K562 (cell line): Measurements from ENCODE around the gene ATXN7. TPM values are rescaled to one million over a fixed set of nuclear protein-coding genes. Genes with fewer than 3 reads are reported as not detected.

Source experiments
- ATAC-seq: fragments of 200-7000 bp; cut with Tn5 transposase; 3 replicates; pipeline ENCODE4 v1.9.1; 2020; ENCODE audit warnings: moderate library complexity
- BruUV-seq: library from RNA; stranded (reverse); fragments of 400-500 nt; replicated peaks from 2 replicates; lab custom pipeline; 2021; lab: Mats Ljungman, UMichigan
- CTCF ChIA-PET: fragments of 300-600 bp; formaldehyde crosslinking; extraction: SDS; loops from one replicate; lab custom pipeline; 2021; ENCODE audit warnings: low intra/inter-chr PET ratio; lab: Yijun Ruan, JAX
- POLR2A ChIA-PET: fragments of 300-600, 350-650 bp; sonication (Branson Sonifier 250); formaldehyde crosslinking; extraction: SDS; loops from one replicate; lab custom pipeline; 2021; ENCODE audit warnings: antibody characterized with exemption, inconsistent platforms; lab: Yijun Ruan, JAX
- DNase-seq, 4 experiments: peaks; one replicate each; pipeline versions ENCODE4 v3.0.0 to v3.0.0-alpha.2; 2011 to 2018; ENCODE audit warnings: low spot score in 3 of 4, mixed read lengths in 3 of 4; ENCODE audit errors: extremely low read depth in 1 of 4
- FAIRE-seq: peaks from 2 replicates; lab custom pipeline; 2011; peaks lifted over from hg19 to GRCh38; lab: Jason Lieb, UNC
- H2AFZ ChIP-seq: 2 replicates; pipeline ENCODE4 v1.6.0; 2011; ENCODE audit warnings: low read depth, low read length, control low read depth, inconsistent platforms
- H3K27ac ChIP-seq: fragments of 200-600 bp; 3 replicates; pipeline ENCODE4 v1.8.0; 2011; ENCODE audit warnings: low read depth, mild to moderate bottlenecking, control low read depth, inconsistent platforms, low read length, moderate library complexity, mixed read lengths; ENCODE audit errors: extremely low read depth
- H3K27me3 ChIP-seq, 2 experiments: fragments of 300-600 bp in 1 of 2; 2 replicates in 1 of 2; 3 replicates in 1 of 2; pipeline versions ENCODE4 v1.6.0 to v1.8.0; 2011; ENCODE audit warnings: inconsistent platforms in 2 of 2, low read length in 2 of 2, mild to moderate bottlenecking in 1 of 2, mixed read lengths in 1 of 2, moderate library complexity in 1 of 2; ENCODE audit not compliant: control insufficient read depth in 2 of 2, insufficient read depth in 2 of 2
- H3K36me3 ChIP-seq: fragments of 300-600 bp; 3 replicates; pipeline ENCODE4 v1.8.0; 2011; ENCODE audit warnings: mild to moderate bottlenecking, low read length, inconsistent platforms; ENCODE audit not compliant: control insufficient read depth, insufficient read depth
- H3K4me1 ChIP-seq, 2 experiments: fragments of 200-600 bp in 1 of 2; replicated peaks in 1 of 2; 2 replicates in 1 of 2; 3 replicates in 1 of 2; pipeline versions ENCODE4 v1.5.1 to v1.8.0; 2011; ENCODE audit warnings: inconsistent platforms in 2 of 2, low read length in 2 of 2, mild to moderate bottlenecking in 1 of 2, mixed read lengths in 1 of 2, moderate library complexity in 1 of 2; ENCODE audit not compliant: control insufficient read depth in 2 of 2, insufficient read depth in 2 of 2
- H3K4me2 ChIP-seq: 2 replicates; pipeline ENCODE4 v1.6.1; 2011; ENCODE audit warnings: low read length, control low read depth, inconsistent platforms, mixed read lengths; ENCODE audit not compliant: insufficient read depth
- H3K4me3 ChIP-seq: fragments of 200-600 bp; sonication (generic), shearing (Covaris generic); 2 replicates; pipeline ENCODE4 v1.5.1; 2016; ENCODE audit warnings: control low read depth, inconsistent platforms
- H3K79me2 ChIP-seq: fragments of 200-600 bp; 3 replicates; pipeline ENCODE4 v1.8.0; 2011; ENCODE audit warnings: low read length, inconsistent platforms; ENCODE audit not compliant: control insufficient read depth, insufficient read depth
- H3K9ac ChIP-seq, 2 experiments: 2 replicates each; pipeline versions ENCODE4 v1.6.0 to v1.6.1; 2011; ENCODE audit warnings: low read depth in 2 of 2, low read length in 2 of 2, control low read depth in 1 of 2, inconsistent platforms in 1 of 2, mild to moderate bottlenecking in 1 of 2, mixed read lengths in 1 of 2; ENCODE audit not compliant: insufficient read depth in 1 of 2
- H3K9me1 ChIP-seq: one replicate; pipeline ENCODE4 v1.6.0; 2011; ENCODE audit warnings: inconsistent platforms, mild to moderate bottlenecking, low read length, moderate library complexity; ENCODE audit not compliant: control insufficient read depth, insufficient read depth
- H3K9me3 ChIP-seq: replicated peaks from 2 replicates; pipeline ENCODE4 v1.5.1; 2011; ENCODE audit warnings: low read depth, low read length, inconsistent platforms; ENCODE audit not compliant: control insufficient read depth, insufficient read depth
- H4K20me1 ChIP-seq: replicated peaks from 2 replicates; pipeline ENCODE4 v1.6.1; 2011; ENCODE audit warnings: low read length, inconsistent platforms, mixed read lengths; ENCODE audit not compliant: control insufficient read depth, insufficient read depth
- TOE1 ChIP-seq, 2 experiments: fragments of 450-650 bp in 1 of 2; sonication (generic) in 1 of 2; formaldehyde crosslinking in 1 of 2; IDR thresholded peaks; 2 replicates each; pipeline versions ENCODE4 v1.7.1 to v1.8.0; 2016 to 2022; ENCODE audit warnings: borderline replicate concordance in 2 of 2, mild to moderate bottlenecking in 2 of 2, antibody characterized with exemption in 1 of 2, inconsistent platforms in 1 of 2, low read depth in 1 of 2, missing genetic modification reagents in 1 of 2, moderate library complexity in 1 of 2
- ZBTB11 ChIP-seq, 3 experiments: fragments of 200-800 bp in 1 of 3; fragments of 250-450 bp in 1 of 3; fragments of 450-650 bp in 1 of 3; sonication (Bioruptor Pico) in 1 of 3; sonication (Bioruptor generic) in 1 of 3; formaldehyde crosslinking in 1 of 3; IDR thresholded peaks; 2 replicates each; pipeline versions ENCODE4 v1.6.1 to v1.8.0; 2016 to 2022; ENCODE audit warnings: mild to moderate bottlenecking in 2 of 3, missing genetic modification characterization in 2 of 3, missing compliant biosample characterization in 1 of 3, moderate library complexity in 1 of 3
- WGBS: fragments of 100-300 bp; shearing (Covaris generic); methylation state at CpG from one replicate; pipeline ENCODE4 v1.1.6; 2016; ENCODE audit warnings: low coverage, mixed read lengths; ENCODE audit not compliant: insufficient coverage; ENCODE audit errors: missing lambda C conversion rate; 5-methylcytosine and 5-hydroxymethylcytosine counted together
- in situ Hi-C: fragments of 300-500 bp; cut with MboI; formaldehyde crosslinking; loops from 4 replicates; pipeline ENCODE4 v1.15.0; 2018; ENCODE audit warnings: inconsistent platforms, mixed read lengths
- intact Hi-C: fragments of 100-400 bp; cut with micrococcal nuclease; formaldehyde crosslinking; loops from 2 replicates; pipeline ENCODE4 v1.14.2; 2022
- polyA plus RNA-seq, 8 experiments: library from polyadenylated mRNA; depleted of rRNA in 4 of 8; stranded (reverse) in 5 of 8; unstranded in 3 of 8; fragments of >200 nt; fragmentation: Nextera tagmentation in 2 of 8; fragmentation: Illumina TruSeq in 1 of 8; extraction: Ambion mirVana in 2 of 8; extraction: Trizol in 1 of 8; gene quantifications; 2 replicates each; pipeline versions ENCODE4 v1.2.1 to v1.2.3, GENCODE V29; 2011 to 2014; ENCODE audit warnings: inconsistent platforms in 1 of 8, missing spikeins in 1 of 8
- total RNA-seq, 7 experiments: library from RNA; depleted of rRNA in 6 of 7; stranded (reverse); fragments of >200 nt in 6 of 7; fragmentation: Illumina TruSeq in 2 of 7; extraction: Trizol in 2 of 7; gene quantifications; 2 replicates each; pipeline versions ENCODE4 v1.2.1 to v1.2.3, GENCODE V29; 2011 to 2021; ENCODE audit warnings: low replicate concordance in 1 of 7

Gene ATXN7
- total and polyA plus RNA-seq, 9 of the 15 experiments (the other 6 are each of a cell fraction or from before 2014, with no cell fraction given), result 0.41 to 9.2 (median 6.7) TPM

DNA sequence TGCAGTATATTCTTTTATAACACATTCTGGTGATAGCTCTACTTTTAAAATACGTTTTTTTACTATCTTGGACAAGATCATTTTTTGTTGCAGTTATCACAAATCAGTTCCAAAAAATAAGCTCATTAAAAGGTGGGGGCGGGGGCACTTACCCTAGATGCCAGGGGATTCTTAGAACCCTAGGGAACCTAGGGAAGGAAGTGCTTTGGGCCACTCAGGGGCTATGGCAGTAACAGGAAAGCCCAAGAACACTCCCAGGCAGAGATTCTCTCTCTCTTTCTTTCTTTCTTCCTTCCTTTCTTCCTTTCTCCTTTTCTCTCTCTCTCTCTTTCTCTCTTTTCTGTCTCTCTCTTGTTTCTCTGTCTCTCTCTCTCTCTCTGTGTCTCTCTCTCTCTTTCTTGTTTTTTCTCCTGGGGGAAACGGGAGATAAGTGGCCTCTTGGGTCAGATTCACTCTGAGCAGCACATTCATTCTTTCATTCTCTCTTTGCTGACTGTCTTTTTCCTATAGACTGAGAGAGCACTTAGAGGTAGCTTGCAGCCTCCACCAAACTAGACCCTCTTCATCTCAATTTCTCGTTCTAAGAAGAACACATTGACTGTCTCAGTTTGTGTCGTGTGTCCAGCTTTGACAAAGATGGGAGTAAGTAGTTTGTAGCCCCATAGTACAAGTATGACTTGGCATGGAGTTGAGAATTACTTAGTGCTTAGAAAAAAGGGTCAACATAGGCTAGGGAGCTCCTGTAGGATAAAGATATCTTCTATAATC, 31.9 kb downstream of the ATXN7 start:
- POLR2A ChIA-PET, result no interaction called here

More for the DNA sequence above, 31.9 kb downstream of the ATXN7 start:
- 0 out of 6 replicates have a peak, but pooled peaks of 1 of the 3 experiments have one; percentile 38 for TF ChIP-seq ZBTB11 (CRISPR knock-in tag; IDR thresholded peaks at IDR 0.05)
- TF ChIP-seq TOE1 (IDR thresholded peaks at IDR 0.05; ENCODE audit: borderline replicate concordance), result no peak
- TF ChIP-seq TOE1 (CRISPR knock-in tag; IDR thresholded peaks at IDR 0.05; ENCODE audit: borderline replicate concordance, low read depth), result no peak
- H3K79me2 ChIP-seq, result peaks cover 1% of the 10 kb centered on the region; the same call in 1 of the 3 replicates
- ATAC-seq, result no peak; the same call in 2 of the 3 replicates
- DNase-seq, result no peak
- CTCF ChIA-PET, result no interaction called here
- no peak overlapping the region for H3K4me2 ChIP-seq
- in situ Hi-C loops (no loop called here), intact Hi-C loops (no loop called here)
- WGBS, result 17% methylated on average over 4 of the region's 5 CpGs
- no peak overlapping the region for H2AFZ ChIP-seq
- BruUV-seq, result no TSS peak
- no peaks in the 10 kb centered on the region for H3K27me3 ChIP-seq
- H3K36me3 ChIP-seq, result peaks cover 13% of the 10 kb centered on the region; the same call in 2 of the 3 replicates
- FAIRE-seq, result no peak
- H3K4me3 ChIP-seq, result no peak overlapping the region
- H3K9me3 ChIP-seq, result no peaks in the 10 kb centered on the region
- H3K4me1 ChIP-seq, result peaks cover 0 to 4% of the 10 kb centered on the region in 2 experiments; a peak in 2 of 5 replicates
- H3K9ac ChIP-seq, result no peak overlapping the region
- no peak overlapping the region for H3K27ac ChIP-seq
- no peaks in the 10 kb centered on the region for H3K9me1 ChIP-seq
- H4K20me1 ChIP-seq, result no peaks in the 10 kb centered on the region
